Endothelial cell of umbilical vein (primary cell): ENCODE measurements around the gene KIF2B.

Experiments used
- EZH2 ChIP-seq: IDR thresholded peaks from 2 replicates; pipeline ENCODE4 v1.6.1; 2012; ENCODE audit warnings: borderline replicate concordance, low read depth, mild to moderate bottlenecking, moderate library complexity, low read length, inconsistent platforms; ENCODE audit not compliant: severe bottlenecking
- FOS ChIP-seq: IDR thresholded peaks from 2 replicates; pipeline ENCODE4 v1.6.1; 2011; ENCODE audit warnings: mild to moderate bottlenecking, low read length, moderate library complexity, borderline replicate concordance; ENCODE audit not compliant: insufficient read depth
- GATA2 ChIP-seq: IDR thresholded peaks from 2 replicates; pipeline ENCODE4 v1.7.0; 2011; ENCODE audit warnings: low read depth, mild to moderate bottlenecking, moderate library complexity, mixed read lengths, low read length; ENCODE audit not compliant: insufficient read length, insufficient read depth
- JUN ChIP-seq: IDR thresholded peaks from 2 replicates; pipeline ENCODE4 v1.6.1; 2011; ENCODE audit warnings: borderline replicate concordance, low read depth; ENCODE audit not compliant: insufficient read length, insufficient read depth
- MYC ChIP-seq: IDR thresholded peaks from one replicate; pipeline ENCODE4 v1.6.1; 2011; ENCODE audit warnings: mild to moderate bottlenecking, low read depth, low read length
- POLR2A ChIP-seq: IDR thresholded peaks from 2 replicates; pipeline ENCODE4 v1.6.1; 2012; ENCODE audit warnings: low read depth, mild to moderate bottlenecking, control low read depth, low read length
- POLR2AphosphoS5 ChIP-seq: IDR thresholded peaks from 2 replicates; pipeline ENCODE4 v1.6.1; 2012; ENCODE audit warnings: low read depth, mild to moderate bottlenecking, control low read depth, low read length, moderate library complexity; ENCODE audit not compliant: insufficient read depth
- TF ChIP-seq, protein P1 (sequence below), 2 donors: IDR thresholded peaks; 1 replicate in 1 of 2; 2 replicates in 1 of 2; pipeline ENCODE4 v1.5.1; 2011; ENCODE audit warnings: low read length in 2 of 2, mild to moderate bottlenecking in 2 of 2, moderate library complexity in 2 of 2, control low read depth in 1 of 2, inconsistent platforms in 1 of 2, low read depth in 1 of 2; ENCODE audit not compliant: insufficient read depth in 1 of 2; ENCODE audit errors: extremely low read depth in 1 of 2
- TF ChIP-seq, protein P2 (sequence below): IDR thresholded peaks from 2 replicates; pipeline ENCODE4 v1.6.1; 2011; ENCODE audit not compliant: insufficient read depth, insufficient read length

DNA sequence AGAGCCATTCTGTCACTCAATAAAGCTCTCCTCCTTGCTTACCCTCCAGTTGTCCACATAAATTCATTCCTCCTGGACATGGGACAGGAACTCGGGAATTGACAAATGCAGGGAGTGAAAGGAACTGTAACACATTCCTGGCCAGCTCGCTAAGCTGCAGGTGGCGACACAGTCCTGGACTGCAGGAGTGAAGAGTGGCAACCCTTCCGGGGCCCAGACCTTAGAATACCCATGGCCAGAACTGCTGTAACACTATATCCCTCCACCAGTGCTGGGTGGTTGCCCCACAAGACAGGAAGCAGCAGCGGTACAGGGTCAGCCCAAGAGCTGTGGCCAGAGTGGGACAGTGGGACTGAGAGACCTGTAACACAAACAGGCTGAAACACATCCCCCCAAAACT lies 30.3 kb upstream of the KIF2B start:
- TF ChIP-seq, protein P1, sequence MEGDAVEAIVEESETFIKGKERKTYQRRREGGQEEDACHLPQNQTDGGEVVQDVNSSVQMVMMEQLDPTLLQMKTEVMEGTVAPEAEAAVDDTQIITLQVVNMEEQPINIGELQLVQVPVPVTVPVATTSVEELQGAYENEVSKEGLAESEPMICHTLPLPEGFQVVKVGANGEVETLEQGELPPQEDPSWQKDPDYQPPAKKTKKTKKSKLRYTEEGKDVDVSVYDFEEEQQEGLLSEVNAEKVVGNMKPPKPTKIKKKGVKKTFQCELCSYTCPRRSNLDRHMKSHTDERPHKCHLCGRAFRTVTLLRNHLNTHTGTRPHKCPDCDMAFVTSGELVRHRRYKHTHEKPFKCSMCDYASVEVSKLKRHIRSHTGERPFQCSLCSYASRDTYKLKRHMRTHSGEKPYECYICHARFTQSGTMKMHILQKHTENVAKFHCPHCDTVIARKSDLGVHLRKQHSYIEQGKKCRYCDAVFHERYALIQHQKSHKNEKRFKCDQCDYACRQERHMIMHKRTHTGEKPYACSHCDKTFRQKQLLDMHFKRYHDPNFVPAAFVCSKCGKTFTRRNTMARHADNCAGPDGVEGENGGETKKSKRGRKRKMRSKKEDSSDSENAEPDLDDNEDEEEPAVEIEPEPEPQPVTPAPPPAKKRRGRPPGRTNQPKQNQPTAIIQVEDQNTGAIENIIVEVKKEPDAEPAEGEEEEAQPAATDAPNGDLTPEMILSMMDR (IDR thresholded peaks at IDR 0.05; ENCODE audit: extremely low read depth in 1 of 2, insufficient read depth in 1 of 2, low read depth in 1 of 2, low read length in 2 of 2): no peak
- TF ChIP-seq POLR2A (no peak), POLR2AphosphoS5 (no peak), GATA2 (no peak), JUN (no peak), MYC (no peak), EZH2 (no peak), FOS (no peak)
- TF ChIP-seq, protein P2, sequence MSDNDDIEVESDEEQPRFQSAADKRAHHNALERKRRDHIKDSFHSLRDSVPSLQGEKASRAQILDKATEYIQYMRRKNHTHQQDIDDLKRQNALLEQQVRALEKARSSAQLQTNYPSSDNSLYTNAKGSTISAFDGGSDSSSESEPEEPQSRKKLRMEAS: no peak
